NCI-H1105 treated with DMSO at 0.1 percent for 48 hours (cell line): ENCODE data around the gene KRTAP10-10.
A peak's percentile ranks its signal among the peaks of the same experiment; 100 is the strongest.
"Not testable (repeated sequence)": the region's sequence is repeated elsewhere in the genome, so short reads cannot be mapped to it uniquely, and the experiment has no call there.

ENCODE experiments used
- DNase-seq: peaks from one replicate; lab custom pipeline; 2025; lab: John Stamatoyannopoulos, UW

Gene KRTAP10-10

GRCh38 chr21:44653123-44653522 lies 16.0 kb downstream of the KRTAP10-10 start:
- no peak for DNase-seq

DNA sequence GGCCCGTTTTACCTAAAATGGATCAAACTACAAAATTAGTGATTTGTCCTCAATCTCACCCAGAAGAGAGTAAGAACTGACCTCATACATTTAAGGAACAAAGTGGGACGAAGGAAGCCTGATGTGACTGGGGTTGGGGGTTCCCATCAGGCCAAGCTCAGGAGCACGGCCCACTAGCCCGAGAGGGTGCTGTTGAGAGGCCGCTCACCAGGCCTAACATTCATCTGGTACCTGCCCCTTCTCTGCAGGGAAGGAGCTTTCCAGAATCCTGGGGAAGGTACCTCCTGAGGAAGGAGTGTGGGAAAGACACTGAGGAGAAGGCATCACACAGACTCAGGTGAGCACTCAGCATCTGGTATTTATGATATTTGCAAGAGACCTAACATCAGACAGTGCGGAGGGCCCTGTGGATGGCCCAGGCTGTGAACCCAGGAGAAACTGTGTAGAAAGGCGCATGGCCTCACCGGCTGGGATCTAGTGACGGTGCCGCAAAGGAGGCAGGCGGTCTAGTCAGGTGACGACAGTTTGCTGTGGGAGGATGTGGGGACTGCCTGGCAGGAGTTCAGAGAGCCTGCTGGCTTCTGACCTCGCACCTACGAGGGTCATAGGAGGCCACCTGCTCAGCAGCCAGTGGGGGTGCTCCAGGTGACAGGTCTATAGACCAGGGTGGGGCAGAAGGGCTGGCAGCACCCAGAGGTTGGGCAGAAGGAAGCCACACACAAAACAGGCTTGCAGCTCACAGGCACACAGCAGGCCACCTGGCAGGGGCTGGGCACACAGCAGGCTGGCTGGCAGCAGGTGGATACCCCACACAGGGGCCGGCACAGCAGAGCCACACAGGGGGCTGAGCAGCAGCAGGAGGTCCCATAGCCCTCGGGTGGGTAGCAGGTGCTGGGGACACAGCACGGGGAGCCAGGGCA lies 16.8 kb downstream of the KRTAP10-10 start:
- DNase-seq = no peak

GRCh38 chr21:44654576-44655175 lies 17.5 kb downstream of the KRTAP10-10 start, which contains the start of gene KRTAP12-4:
Gene KRTAP12-4, minus strand, starts transcription at chr21:44654659. Its CDS starts 45 bp downstream, at chr21:44654614.
- no peak for DNase-seq

DNA sequence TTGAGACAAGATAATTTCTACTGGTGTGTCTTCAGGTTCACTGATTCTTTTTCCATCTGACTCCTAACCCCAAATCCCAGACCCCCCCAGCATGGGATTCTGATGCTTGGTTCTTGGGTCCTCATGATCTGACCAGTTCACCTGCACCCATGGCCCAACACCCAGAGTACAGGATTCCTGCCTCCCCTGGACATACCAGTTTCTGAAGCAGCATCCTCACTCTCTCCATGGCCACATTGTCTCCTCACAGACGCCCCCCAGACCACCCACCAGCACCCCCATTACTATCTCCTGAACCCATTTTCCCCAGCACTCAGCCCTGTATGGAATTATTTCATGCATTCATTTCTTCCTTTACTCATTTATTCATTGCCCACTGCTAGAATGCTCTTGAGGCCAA lies 19.7 kb downstream of the KRTAP10-10 start:
- DNase-seq = no peak

- DNase-seq = no peak
Measured at GRCh38 chr21:44657635-44658540, 20.7 kb downstream of the KRTAP10-10 start, which contains the start of gene KRTAP12-3. Gene KRTAP12-3, plus strand, starts transcription at chr21:44657932. Its CDS starts 48 bp downstream, at chr21:44657980.

- no peak for DNase-seq
Measured at GRCh38 chr21:44658541-44658910, 21.4 kb downstream of the KRTAP10-10 start.

DNA sequence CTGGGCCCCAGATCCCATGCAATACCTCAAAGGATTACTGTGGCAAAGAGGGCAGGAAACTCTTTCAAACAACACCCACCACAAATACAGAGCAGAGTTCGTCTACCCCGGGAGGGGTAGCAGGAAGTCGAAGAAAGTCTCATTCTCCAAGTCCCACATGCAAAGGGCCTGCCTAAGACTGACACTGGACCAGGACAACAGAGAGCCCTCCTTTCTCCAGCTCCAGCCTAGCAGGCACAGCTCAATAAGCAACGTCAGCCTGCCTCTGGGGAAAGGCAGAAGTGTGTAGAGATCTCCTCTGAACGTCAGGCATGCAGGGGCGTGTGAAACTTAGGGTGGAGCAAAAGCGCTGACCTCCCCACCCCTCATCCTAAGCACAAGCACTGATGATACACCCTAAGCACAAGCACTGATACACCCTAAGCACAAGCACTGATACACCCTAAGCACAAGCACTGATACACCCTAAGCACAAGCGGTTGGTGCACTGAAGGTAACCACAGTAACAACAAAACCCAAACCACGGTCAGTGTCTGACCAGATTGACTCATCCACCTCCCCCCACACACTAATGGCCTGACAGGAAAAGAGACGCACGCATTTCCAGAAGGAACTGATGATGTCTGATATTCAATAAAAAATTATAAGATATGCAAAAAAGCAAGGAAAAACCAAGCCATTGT lies 21.9 kb downstream of the KRTAP10-10 start:
- DNase-seq = no peak

- not testable (repeated sequence) for DNase-seq
Measured at GRCh38 chr21:44661567-44661966, 24.4 kb downstream of the KRTAP10-10 start.

- DNase-seq = no peak
Measured at GRCh38 chr21:44664691-44665090, 27.5 kb downstream of the KRTAP10-10 start.

DNA sequence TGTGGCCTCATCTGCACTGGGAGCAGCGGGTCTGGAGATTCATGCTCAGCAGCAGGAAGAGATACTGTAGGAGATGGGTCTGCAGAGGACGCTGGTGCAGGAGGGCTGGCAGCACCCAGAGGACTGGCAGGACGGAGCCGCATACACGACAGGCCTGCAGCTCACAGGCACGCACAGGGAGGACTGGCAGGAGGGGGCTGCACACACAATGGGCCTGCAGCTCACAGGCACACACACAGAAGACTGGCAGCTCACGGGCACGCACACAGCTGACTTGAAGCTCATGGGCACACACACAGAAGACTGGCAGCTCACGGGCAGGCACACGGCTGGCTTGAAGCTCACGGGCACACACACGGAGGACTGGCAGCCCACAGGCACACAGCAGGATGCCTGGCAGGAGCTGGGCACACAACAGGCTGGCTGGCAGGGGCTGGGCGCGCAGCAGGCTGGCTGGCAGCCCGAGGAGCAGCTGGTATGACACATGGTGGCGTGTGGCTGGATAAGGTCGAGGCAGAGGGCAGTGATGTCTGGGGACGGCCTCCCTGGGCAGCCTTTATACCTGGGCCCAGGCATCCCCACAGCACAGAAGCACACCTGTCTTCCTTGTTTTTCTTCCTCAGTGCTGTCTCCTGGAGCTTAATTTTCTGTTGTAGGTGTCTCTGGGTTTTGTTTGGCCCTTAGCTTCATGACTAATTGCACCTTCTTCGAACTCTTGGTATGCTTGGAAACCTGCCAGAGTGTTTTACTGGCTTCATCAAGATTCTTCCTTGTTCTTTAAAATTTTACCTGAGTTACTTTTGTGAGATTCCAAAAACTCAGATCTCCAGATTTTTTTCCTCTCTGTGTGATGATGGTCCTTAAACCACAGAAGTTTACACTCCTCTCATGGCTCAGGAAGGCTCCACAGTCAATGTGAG lies 29.5 kb downstream of the KRTAP10-10 start, which contains the start of gene KRTAP12-2:
KRTAP12-2 (minus strand) TSS at position 527 of the 920 bp plus-strand sequence; CDS start at position 486, 41 bp downstream.
- peak; percentile 14 for DNase-seq

GRCh38 chr21:44667612-44668011 lies 30.5 kb downstream of the KRTAP10-10 start:
- no peak for DNase-seq

GRCh38 chr21:44670642-44671432 lies 33.7 kb downstream of the KRTAP10-10 start:
- DNase-seq = no peak

DNA sequence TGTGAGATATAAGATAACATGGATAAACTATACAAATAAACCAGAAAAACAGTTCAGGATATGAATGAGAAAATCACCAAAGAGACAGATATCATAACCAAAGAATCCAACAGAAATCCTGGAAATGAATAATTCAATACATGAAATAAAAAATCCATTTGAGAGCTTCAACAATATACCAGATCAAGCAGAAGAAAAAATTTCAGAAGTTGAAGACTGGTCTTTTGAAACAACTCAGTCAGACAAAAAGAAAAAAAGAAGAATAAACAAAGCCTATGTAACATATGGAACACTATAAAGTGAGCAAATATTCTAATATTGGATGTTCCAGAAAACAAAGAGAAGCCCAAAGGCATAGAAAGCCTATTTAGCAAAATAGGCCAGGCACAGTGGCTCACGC lies 34.8 kb downstream of the KRTAP10-10 start:
- DNase-seq = no peak

DNA sequence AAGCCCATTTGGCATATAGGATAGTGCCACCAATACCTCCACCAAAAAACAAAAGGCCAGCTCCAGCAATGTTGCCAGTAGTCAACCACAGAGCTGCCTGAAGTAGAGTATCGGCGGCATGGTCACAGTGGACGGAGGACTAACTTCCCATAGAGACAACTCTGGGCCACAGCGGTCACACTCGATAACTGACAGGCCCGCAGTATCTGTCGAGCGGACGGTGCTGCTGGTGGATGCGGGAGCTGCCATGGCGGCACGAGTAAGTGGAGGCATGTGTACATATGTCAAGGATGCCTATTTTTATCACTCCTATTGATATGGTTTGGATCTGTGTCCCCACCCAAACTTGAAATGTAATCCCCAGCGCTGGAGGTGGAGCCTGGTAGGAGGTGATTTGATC lies 40.7 kb downstream of the KRTAP10-10 start:
- no peak for DNase-seq

DNA sequence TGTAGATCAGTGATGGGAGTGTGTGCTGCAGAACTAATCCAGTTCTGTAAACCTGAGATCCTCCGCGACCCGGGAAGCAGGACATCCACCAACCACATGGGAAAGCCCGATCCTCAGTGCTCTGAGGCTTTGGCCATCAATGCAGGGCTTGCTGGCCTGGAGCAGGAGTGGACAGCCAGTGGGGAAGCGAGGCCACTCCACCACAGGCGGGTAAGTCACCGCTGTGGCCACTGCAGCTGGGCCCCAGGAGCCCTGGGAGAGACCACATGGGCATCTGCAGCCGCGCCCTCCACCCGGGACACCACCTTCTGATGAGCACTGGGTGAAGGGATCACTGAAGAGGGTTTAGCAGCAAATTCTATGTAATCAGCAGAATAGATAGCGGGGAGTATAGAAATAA lies 44.0 kb downstream of the KRTAP10-10 start:
- DNase-seq = no peak

GRCh38 chr21:44681861-44682579 lies 44.9 kb downstream of the KRTAP10-10 start, which contains the start of gene KRTAP12-1:
Gene KRTAP12-1, minus strand, starts transcription at chr21:44682163. Its CDS starts 40 bp downstream, at chr21:44682123.
- DNase-seq = peak; percentile 98

DNA sequence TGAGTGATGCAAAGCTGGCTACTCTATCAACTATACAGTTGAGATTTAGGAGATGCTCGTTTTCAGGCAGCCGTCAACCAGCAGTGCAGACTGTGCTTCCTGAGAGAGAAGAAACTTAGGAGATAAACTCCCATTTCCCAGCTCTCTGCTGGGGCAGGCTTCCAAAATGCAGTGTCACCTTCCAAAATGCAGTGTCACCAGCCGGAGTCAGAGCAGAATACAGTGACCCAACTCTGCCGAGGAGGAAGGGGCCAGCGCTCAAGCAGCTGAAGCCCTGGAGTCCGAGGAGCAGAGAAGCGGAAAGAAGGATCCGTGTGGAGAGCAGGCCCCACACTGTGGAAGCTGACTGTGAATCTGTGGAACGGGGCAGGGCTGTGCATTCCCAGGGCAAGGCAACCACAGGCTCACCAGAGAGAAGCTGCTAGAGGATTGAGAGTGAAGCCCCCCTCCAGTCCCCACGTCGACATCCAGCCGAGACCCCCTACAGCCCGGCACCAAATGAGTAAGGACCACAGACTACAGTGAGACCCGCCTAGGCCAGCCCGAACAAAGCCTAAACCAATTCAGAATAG lies 45.5 kb downstream of the KRTAP10-10 start:
- DNase-seq = no peak

- DNase-seq = no peak
Measured at GRCh38 chr21:44684077-44684476, 46.9 kb downstream of the KRTAP10-10 start.
